Measurements from ENCODE around the gene BMPER. TPM values are rescaled to one million over a fixed set of nuclear protein-coding genes. Genes with fewer than 3 reads are reported as not detected.

Gene BMPER
- total RNA-seq, 2 experiments from 2014 or later, result not detected

DNA sequence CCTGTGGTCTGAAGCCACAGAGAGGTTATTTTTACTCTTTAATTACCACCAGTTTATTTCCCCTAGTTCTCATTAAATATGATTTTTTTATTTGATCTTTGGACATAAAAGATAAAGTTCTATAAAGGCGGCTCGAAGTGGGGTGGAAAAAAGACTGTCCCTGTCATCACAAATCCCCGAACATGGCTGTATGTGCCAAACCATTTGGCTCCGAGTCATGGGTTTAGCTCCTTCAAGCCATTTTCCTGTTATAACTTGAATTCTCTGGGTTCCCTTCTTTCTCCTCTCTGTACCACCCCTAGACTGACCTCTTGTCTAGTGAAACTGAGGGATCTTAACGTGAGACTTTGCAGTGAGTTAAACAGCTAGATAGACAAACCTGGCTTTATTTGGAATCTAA, 181.6 kb downstream of the BMPER start:
- TF ChIP-seq, protein P1, sequence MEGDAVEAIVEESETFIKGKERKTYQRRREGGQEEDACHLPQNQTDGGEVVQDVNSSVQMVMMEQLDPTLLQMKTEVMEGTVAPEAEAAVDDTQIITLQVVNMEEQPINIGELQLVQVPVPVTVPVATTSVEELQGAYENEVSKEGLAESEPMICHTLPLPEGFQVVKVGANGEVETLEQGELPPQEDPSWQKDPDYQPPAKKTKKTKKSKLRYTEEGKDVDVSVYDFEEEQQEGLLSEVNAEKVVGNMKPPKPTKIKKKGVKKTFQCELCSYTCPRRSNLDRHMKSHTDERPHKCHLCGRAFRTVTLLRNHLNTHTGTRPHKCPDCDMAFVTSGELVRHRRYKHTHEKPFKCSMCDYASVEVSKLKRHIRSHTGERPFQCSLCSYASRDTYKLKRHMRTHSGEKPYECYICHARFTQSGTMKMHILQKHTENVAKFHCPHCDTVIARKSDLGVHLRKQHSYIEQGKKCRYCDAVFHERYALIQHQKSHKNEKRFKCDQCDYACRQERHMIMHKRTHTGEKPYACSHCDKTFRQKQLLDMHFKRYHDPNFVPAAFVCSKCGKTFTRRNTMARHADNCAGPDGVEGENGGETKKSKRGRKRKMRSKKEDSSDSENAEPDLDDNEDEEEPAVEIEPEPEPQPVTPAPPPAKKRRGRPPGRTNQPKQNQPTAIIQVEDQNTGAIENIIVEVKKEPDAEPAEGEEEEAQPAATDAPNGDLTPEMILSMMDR (IDR thresholded peaks at IDR 0.05), result no peak
- Histone ChIP-seq H3K4me3 (ENCODE audit: low read length) (no peak overlapping the region), H3K9me3 (ENCODE audit: control insufficient read depth in 1 of 2, insufficient read depth in 1 of 2, low read length in 2 of 2) (peaks cover 0 to 3% of the 10 kb centered on the region in 2 experiments), H3K4me1 (ENCODE audit: insufficient read depth, low read length) (no peaks in the 10 kb centered on the region), H3K27me3 (ENCODE audit: control insufficient read depth in 1 of 2, insufficient read depth in 2 of 2, low read length in 2 of 2) (no peaks in the 10 kb centered on the region), H3K27ac (ENCODE audit: low read depth in 1 of 2, low read length in 2 of 2) (no peak overlapping the region), H3K36me3 (ENCODE audit: insufficient read depth, low read length) (no peaks in the 10 kb centered on the region)
- POLR2A ChIA-PET, result no interaction called here
- ATAC-seq (ENCODE audit: poor library complexity) (no peak), DNase-seq (no peak)
- Mint-ChIP-seq H3K36me3 (ENCODE audit: low read depth) (no peaks in the 10 kb centered on the region), H3K9me3 (peaks cover 4% of the 10 kb centered on the region), H3K27me3 (no peaks in the 10 kb centered on the region), H3K4me1 (ENCODE audit: low read depth) (no peaks in the 10 kb centered on the region), H3K27ac (no peak overlapping the region), H3K4me3 (no peak overlapping the region)
- CTCF ChIA-PET, result no interaction called here
- intact Hi-C loops (cut with DNase I, micrococcal nuclease), result no loop called here

DNA sequence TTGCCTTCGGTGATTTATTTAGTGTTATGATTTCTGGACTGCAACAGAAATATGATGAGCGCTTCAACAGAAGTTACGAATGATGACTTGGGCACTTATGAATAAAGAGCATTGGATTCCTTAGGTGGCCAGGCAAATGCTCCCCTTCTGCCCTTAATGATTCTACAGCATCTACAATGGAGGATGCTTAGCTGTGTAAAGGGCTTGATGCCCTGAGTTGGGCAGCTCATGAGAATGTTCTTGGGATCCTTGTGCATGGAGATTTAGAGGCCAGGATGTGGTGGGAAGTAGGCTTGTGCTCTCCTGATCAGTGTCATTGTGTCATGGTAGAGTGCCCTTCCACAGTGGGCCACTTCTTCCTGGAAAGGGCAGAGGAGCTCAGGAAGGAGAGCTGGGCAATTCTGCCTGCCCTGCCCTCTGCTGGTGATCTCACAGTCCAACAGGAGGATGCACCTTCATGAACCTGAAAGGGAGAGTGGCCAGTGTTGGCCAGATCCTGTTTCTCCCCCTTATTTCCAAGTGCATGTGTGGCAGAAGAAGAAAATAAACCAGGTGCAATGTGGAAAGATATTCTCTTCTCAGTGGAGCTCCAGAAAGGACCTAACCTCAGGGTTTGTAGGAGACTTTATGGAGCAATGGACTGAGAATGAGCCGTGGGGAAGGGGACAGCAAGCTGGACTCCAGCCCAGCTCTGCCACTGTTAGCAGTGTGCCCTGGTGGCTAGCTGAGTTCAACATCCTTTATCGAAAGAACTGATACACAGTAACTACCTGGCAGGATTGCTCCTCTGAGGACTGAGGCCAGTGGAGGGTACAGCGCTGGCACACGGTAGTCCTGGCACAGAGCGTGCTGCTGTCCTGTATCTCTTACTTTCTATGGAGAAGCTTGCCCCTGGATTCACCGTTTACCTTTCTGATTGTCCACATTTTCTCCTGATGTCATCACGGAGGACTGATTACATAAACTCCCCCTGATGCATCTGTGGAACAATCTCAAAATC, 182.9 kb downstream of the BMPER start:
- Mint-ChIP-seq H3K4me3 (no peak overlapping the region), H3K27me3 (no peaks in the 10 kb centered on the region), H3K4me1 (ENCODE audit: low read depth) (no peaks in the 10 kb centered on the region), H3K36me3 (ENCODE audit: low read depth) (no peaks in the 10 kb centered on the region), H3K9me3 (peaks cover 4% of the 10 kb centered on the region), H3K27ac (no peak overlapping the region)
- ChIA-PET POLR2A (no interaction called here), CTCF (no interaction called here)
- Histone ChIP-seq H3K4me3 (ENCODE audit: low read length) (no peak overlapping the region), H3K9me3 (ENCODE audit: control insufficient read depth in 1 of 2, insufficient read depth in 1 of 2, low read length in 2 of 2) (peaks cover 0 to 3% of the 10 kb centered on the region in 2 experiments), H3K4me1 (ENCODE audit: insufficient read depth, low read length) (no peaks in the 10 kb centered on the region), H3K27ac (ENCODE audit: low read depth in 1 of 2, low read length in 2 of 2) (no peak overlapping the region), H3K36me3 (ENCODE audit: insufficient read depth, low read length) (no peaks in the 10 kb centered on the region), H3K27me3 (ENCODE audit: control insufficient read depth in 1 of 2, insufficient read depth in 2 of 2, low read length in 2 of 2) (no peaks in the 10 kb centered on the region)
- no peak for ATAC-seq (ENCODE audit: poor library complexity)
- intact Hi-C loops (cut with DNase I, micrococcal nuclease), result no loop called here
- DNase-seq, result no peak
- TF ChIP-seq, protein P1 (IDR thresholded peaks at IDR 0.05), result no peak

DNA sequence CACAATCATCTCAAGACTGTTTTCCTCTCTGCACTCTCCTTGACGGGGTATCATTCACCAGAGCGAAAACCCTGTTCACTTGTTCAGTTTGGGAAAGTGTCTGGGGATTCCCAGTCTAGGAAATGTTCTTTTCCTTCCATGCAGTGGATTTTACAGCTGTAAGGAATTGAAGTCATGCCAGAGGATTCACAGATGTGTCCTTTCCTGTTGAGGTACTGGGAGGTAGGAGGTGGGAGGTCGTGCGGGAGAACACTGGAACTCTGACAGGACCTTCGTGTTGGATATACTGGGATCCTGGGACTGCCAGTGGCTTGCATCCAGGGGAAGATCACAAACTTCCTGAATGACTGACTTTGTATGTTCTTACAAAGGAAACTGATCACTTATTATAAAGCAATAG, 185.5 kb downstream of the BMPER start:
- intact Hi-C loops (cut with DNase I, micrococcal nuclease), result no loop called here
- Mint-ChIP-seq H3K4me3 (no peak overlapping the region), H3K4me1 (ENCODE audit: low read depth) (no peaks in the 10 kb centered on the region), H3K9me3 (peaks cover 2% of the 10 kb centered on the region), H3K27me3 (no peaks in the 10 kb centered on the region), H3K36me3 (ENCODE audit: low read depth) (no peaks in the 10 kb centered on the region), H3K27ac (no peak overlapping the region)
- ATAC-seq (ENCODE audit: poor library complexity) (no peak), DNase-seq (no peak)
- Histone ChIP-seq H3K27ac (ENCODE audit: low read depth in 1 of 2, low read length in 2 of 2) (no peak overlapping the region), H3K9me3 (ENCODE audit: control insufficient read depth in 1 of 2, insufficient read depth in 1 of 2, low read length in 2 of 2) (peaks cover 0 to 7% of the 10 kb centered on the region in 2 experiments), H3K4me3 (ENCODE audit: low read length) (no peak overlapping the region), H3K36me3 (ENCODE audit: insufficient read depth, low read length) (no peaks in the 10 kb centered on the region), H3K27me3 (ENCODE audit: control insufficient read depth in 1 of 2, insufficient read depth in 2 of 2, low read length in 2 of 2) (no peaks in the 10 kb centered on the region), H3K4me1 (ENCODE audit: insufficient read depth, low read length) (no peaks in the 10 kb centered on the region)
- TF ChIP-seq, protein P1 (IDR thresholded peaks at IDR 0.05), result no peak
- POLR2A ChIA-PET, result no interaction called here
- CTCF ChIA-PET, result no interaction called here
